Left lung (tissue), 10 donors: ENCODE data around the gene HEY2. TPM values are rescaled to one million over a fixed set of nuclear protein-coding genes. Genes with fewer than 3 reads are reported as not detected.

Experiments
- ATAC-seq: fragments of 200-7000 bp; cut with Tn5 transposase; one replicate; pipeline ENCODE4 v1.9.1; 2020; ENCODE audit warnings: moderate library complexity
- DNase-seq, 4 donors: peaks; one replicate each; pipeline ENCODE4 v3.0.0-alpha.2; 2013 to 2020
- H3K27ac ChIP-seq, 2 donors: fragments of 200-600 bp; sonication (generic) in 1 of 2; one replicate each; pipeline versions ENCODE4 v1.5.0 to v1.8.0; 2020 to 2021
- H3K27me3 ChIP-seq, 2 donors: fragments of 200-600 bp; sonication (generic) in 1 of 2; one replicate each; pipeline versions ENCODE4 v1.5.0 to v1.8.0; 2020 to 2021
- H3K36me3 ChIP-seq, 2 donors: fragments of 200-600 bp; sonication (generic) in 1 of 2; one replicate each; pipeline versions ENCODE4 v1.5.0 to v1.8.0; 2020 to 2021
- H3K4me1 ChIP-seq, 2 donors: fragments of 200-600 bp; one replicate each; pipeline ENCODE4 v1.8.0; 2021
- H3K4me3 ChIP-seq, 2 donors: fragments of 200-600 bp; sonication (generic) in 1 of 2; one replicate each; pipeline versions ENCODE4 v1.5.0 to v1.8.0; 2020 to 2021; ENCODE audit warnings: mild to moderate bottlenecking in 1 of 2
- H3K9me3 ChIP-seq, 2 donors: fragments of 200-600 bp; sonication (generic) in 1 of 2; one replicate each; pipeline versions ENCODE4 v1.5.0 to v1.8.0; 2020 to 2021
- intact Hi-C, 2 donors: fragments of 100-400 bp; cut with DNase I; formaldehyde crosslinking; loops; one replicate each; pipeline versions ENCODE4 v1.11.2 to v1.14.2; 2022
- polyA plus RNA-seq, 6 donors: library from polyadenylated mRNA; unstranded; fragments of 120-200 nt; gene quantifications; one replicate each; pipeline ENCODE4 v1.2.1, GENCODE V29; 2013; ENCODE audit not compliant: insufficient read length in 6 of 6
- total RNA-seq, 2 donors: library from RNA; stranded (reverse); fragmentation: NEBNext Ultra II Directional; extraction: Animal tissue kit (Norgen Biotek cat#: 25700); gene quantifications; one replicate each; pipeline ENCODE4 v1.2.1, GENCODE V29; 2021
- TF ChIP-seq, protein P1 (sequence below), 2 donors: fragments of 200-600 bp; sonication (generic) in 1 of 2; IDR thresholded peaks; one replicate each; pipeline versions ENCODE4 v1.5.0 to v1.8.0; 2021; ENCODE audit warnings: antibody characterized with exemption in 2 of 2
- donor health status: DM: no; HTN: yes; CAD: no.
- donor health status: DM: no; HTN: no; CAD: no.

HEY2 gene
- total and polyA plus RNA-seq, 8 donors, result 1.1 to 3.6 (median 1.5) TPM

GRCh38 chr6:125738276-125738675 lies 11.2 kb upstream of the HEY2 start:
- H3K27me3 ChIP-seq, result peaks cover 8 to 29% of the 10 kb centered on the region in 2 donors
- no peak for DNase-seq
- H3K36me3 ChIP-seq, result no peaks in the 10 kb centered on the region
- H3K4me1 ChIP-seq, result no peaks in the 10 kb centered on the region
- no peak overlapping the region for H3K4me3 ChIP-seq
- TF ChIP-seq, protein P1, sequence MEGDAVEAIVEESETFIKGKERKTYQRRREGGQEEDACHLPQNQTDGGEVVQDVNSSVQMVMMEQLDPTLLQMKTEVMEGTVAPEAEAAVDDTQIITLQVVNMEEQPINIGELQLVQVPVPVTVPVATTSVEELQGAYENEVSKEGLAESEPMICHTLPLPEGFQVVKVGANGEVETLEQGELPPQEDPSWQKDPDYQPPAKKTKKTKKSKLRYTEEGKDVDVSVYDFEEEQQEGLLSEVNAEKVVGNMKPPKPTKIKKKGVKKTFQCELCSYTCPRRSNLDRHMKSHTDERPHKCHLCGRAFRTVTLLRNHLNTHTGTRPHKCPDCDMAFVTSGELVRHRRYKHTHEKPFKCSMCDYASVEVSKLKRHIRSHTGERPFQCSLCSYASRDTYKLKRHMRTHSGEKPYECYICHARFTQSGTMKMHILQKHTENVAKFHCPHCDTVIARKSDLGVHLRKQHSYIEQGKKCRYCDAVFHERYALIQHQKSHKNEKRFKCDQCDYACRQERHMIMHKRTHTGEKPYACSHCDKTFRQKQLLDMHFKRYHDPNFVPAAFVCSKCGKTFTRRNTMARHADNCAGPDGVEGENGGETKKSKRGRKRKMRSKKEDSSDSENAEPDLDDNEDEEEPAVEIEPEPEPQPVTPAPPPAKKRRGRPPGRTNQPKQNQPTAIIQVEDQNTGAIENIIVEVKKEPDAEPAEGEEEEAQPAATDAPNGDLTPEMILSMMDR (IDR thresholded peaks at IDR 0.05), result no peak
- intact Hi-C loops, result no loop called here
- ATAC-seq, result no peak
- no peaks in the 10 kb centered on the region for H3K9me3 ChIP-seq
- H3K27ac ChIP-seq, result no peak overlapping the region

DNA sequence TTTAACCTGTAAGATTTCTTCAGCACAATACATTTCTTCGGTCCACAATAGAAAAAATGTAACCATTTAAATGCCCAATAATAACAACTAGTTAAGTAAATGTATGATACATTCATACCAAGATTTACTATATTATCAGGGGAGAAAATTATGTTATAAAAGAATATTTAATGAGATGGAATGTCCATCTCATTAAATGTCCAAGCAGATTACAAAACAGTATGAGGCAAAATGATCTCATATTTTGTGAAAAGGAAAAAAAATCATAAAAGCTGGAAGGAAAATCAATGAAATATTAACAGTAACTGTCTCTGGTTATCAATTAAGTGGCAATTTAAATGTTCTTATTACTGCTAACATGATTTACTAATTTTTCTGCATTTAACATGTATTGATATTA lies 10.1 kb upstream of the HEY2 start:
- intact Hi-C loops, result no loop called here
- TF ChIP-seq, protein P1 (IDR thresholded peaks at IDR 0.05), result no peak
- Histone ChIP-seq H3K9me3 (no peaks in the 10 kb centered on the region), H3K4me1 (no peaks in the 10 kb centered on the region), H3K36me3 (no peaks in the 10 kb centered on the region), H3K27ac (no peak overlapping the region), H3K27me3 (peaks cover 12 to 31% of the 10 kb centered on the region in 2 donors), H3K4me3 (no peak overlapping the region)
- no peak for DNase-seq
- no peak for ATAC-seq

DNA sequence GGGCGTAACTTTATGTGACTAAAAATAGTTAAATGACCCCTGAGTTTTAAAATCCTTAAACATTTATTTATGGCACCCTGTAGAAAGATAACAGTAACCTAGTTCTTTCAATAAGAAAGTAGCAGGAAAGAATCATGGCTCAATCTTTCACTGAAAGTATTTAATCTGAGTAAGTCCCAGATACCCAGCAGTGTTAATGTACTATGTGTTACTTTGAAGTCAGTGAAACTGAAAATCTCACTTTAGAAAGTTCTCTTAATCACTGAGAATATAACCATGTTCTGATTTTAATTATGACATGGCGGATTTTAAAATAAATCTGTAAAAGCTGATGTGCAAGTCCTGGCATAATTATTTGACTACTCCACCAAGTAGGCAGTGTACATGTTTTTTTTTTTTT lies 8.1 kb upstream of the HEY2 start:
- H3K4me3 ChIP-seq, result no peak overlapping the region
- intact Hi-C loops, result no loop called here
- H3K9me3 ChIP-seq, result no peaks in the 10 kb centered on the region
- no peak overlapping the region for H3K27ac ChIP-seq
- H3K36me3 ChIP-seq, result no peaks in the 10 kb centered on the region
- DNase-seq (no peak), ATAC-seq (no peak)
- TF ChIP-seq, protein P1 (IDR thresholded peaks at IDR 0.05), result no peak
- H3K27me3 ChIP-seq, result peaks cover 20 to 51% of the 10 kb centered on the region in 2 donors
- no peaks in the 10 kb centered on the region for H3K4me1 ChIP-seq

DNA sequence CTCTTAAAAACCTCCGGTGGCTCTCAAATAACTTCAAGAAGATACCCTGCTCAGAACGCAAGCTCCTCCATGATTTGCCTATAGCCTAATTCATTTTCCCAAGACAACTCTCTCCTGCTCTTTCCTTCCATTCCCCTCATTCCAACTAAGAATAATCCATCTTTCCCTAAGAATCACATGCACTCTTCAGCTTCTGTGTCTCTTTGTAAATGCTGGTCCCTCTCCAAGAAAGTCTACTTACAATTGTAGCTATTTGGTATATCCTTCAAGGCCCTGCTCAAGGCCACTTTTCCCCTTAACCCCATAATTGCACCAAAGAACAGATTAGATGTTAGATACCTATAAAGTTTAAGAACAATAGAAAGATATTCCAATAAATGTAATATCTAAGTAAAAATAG lies 7.4 kb upstream of the HEY2 start:
- peaks cover 26 to 58% of the 10 kb centered on the region in 2 donors for H3K27me3 ChIP-seq
- H3K4me1 ChIP-seq, result peaks cover 0 to 7% of the 10 kb centered on the region in 2 donors
- H3K36me3 ChIP-seq, result no peaks in the 10 kb centered on the region
- H3K9me3 ChIP-seq, result no peaks in the 10 kb centered on the region
- H3K27ac ChIP-seq, result no peak overlapping the region
- TF ChIP-seq, protein P1 (IDR thresholded peaks at IDR 0.05), result no peak
- intact Hi-C loops, result no loop called here
- DNase-seq (no peak), ATAC-seq (no peak)
- H3K4me3 ChIP-seq, result no peak overlapping the region

DNA sequence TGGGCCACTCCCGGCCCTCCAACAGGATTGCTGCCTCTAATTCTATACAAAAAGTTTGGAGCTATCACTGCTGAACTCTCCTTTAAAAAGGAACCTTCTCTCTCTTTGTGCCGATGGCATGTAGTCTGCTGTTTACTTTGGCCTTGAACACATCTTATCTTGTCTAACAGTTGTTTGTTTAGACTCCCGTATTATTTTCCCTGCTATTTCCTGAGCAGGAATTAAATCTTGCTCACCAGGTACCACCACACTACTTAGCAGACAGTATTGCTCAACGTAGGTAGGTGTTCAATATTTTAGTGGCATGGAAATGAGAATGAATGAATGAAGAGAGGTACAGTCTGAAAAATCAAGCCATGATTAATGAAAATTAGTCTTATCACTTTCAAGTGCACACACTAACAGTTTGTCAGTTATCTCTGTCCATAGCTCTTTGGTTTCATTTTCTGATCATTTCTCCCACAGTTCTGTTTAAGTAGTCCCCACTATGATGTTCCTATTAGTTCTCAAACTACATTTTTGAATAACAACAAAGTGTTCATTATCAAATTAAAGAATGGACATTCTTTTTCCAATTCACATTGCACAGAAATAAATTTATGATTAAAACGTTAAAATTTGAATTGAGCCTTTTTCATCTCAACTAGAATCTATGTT lies 6.8 kb upstream of the HEY2 start:
- no peak overlapping the region for H3K27ac ChIP-seq
- H3K27me3 ChIP-seq, result peaks cover 32 to 64% of the 10 kb centered on the region in 2 donors
- H3K9me3 ChIP-seq, result no peaks in the 10 kb centered on the region
- no peak for DNase-seq
- H3K4me3 ChIP-seq, result no peak overlapping the region
- H3K36me3 ChIP-seq, result no peaks in the 10 kb centered on the region
- H3K4me1 ChIP-seq, result peaks cover 0 to 12% of the 10 kb centered on the region in 2 donors
- ATAC-seq, result no peak
- TF ChIP-seq, protein P1 (IDR thresholded peaks at IDR 0.05), result no peak
- intact Hi-C loops, result no loop called here
